Measurements from ENCODE around the gene MALAT1.

Gene MALAT1

GRCh38 chr11:65479184-65480145 is 19.4 kb upstream of the MALAT1 start:
- Histone ChIP-seq H3K79me2 (ENCODE audit: control insufficient read depth, insufficient read depth, low read length, unreplicated experiment) (peaks cover 49% of the 10 kb centered on the region), H3K4me3 (ENCODE audit: low read depth, low read length) (peak overlapping the region; percentile 54), H3K27ac (ENCODE audit: low read depth, low read length) (peak overlapping the region; percentile 98), H3K4me1 (ENCODE audit: control insufficient read depth, insufficient read depth, low read length, unreplicated experiment) (peaks cover 50% of the 10 kb centered on the region), H3K36me3 (ENCODE audit: insufficient read depth, low read length) (no peaks in the 10 kb centered on the region), H2AFZ (ENCODE audit: low read length, unreplicated experiment) (no peak overlapping the region), H3K27me3 (ENCODE audit: insufficient read depth, low read length) (no peaks in the 10 kb centered on the region)

GRCh38 chr11:65482306-65482850 is 16.5 kb upstream of the MALAT1 start:
- no peaks in the 10 kb centered on the region for H3K27me3 ChIP-seq (ENCODE audit: insufficient read depth, low read length)
- peaks cover 55% of the 10 kb centered on the region for H3K4me1 ChIP-seq (ENCODE audit: control insufficient read depth, insufficient read depth, low read length, unreplicated experiment)
- H3K27ac ChIP-seq (ENCODE audit: low read depth, low read length) = peak overlapping the region; percentile 98
- H2AFZ ChIP-seq (ENCODE audit: low read length, unreplicated experiment) = no peak overlapping the region
- H3K4me3 ChIP-seq (ENCODE audit: low read depth, low read length) = no peak overlapping the region
- no peaks in the 10 kb centered on the region for H3K36me3 ChIP-seq (ENCODE audit: insufficient read depth, low read length)
- H3K79me2 ChIP-seq (ENCODE audit: control insufficient read depth, insufficient read depth, low read length, unreplicated experiment) = peaks cover 27% of the 10 kb centered on the region

GRCh38 chr11:65485920-65486219 is 13.0 kb upstream of the MALAT1 start:
- H3K4me3 ChIP-seq (ENCODE audit: low read depth, low read length) = no peak overlapping the region
- H3K4me1 ChIP-seq (ENCODE audit: control insufficient read depth, insufficient read depth, low read length, unreplicated experiment) = peaks cover 56% of the 10 kb centered on the region
- H3K79me2 ChIP-seq (ENCODE audit: control insufficient read depth, insufficient read depth, low read length, unreplicated experiment) = peaks cover 25% of the 10 kb centered on the region
- H2AFZ ChIP-seq (ENCODE audit: low read length, unreplicated experiment) = no peak overlapping the region
- H3K27me3 ChIP-seq (ENCODE audit: insufficient read depth, low read length) = no peaks in the 10 kb centered on the region
- H3K36me3 ChIP-seq (ENCODE audit: insufficient read depth, low read length) = no peaks in the 10 kb centered on the region
- H3K27ac ChIP-seq (ENCODE audit: low read depth, low read length) = peak overlapping the region; percentile 56; the same call in 1 of the 2 replicates

- no peak overlapping the region for H3K4me3 ChIP-seq (ENCODE audit: low read depth, low read length)
- peaks cover 60% of the 10 kb centered on the region for H3K4me1 ChIP-seq (ENCODE audit: control insufficient read depth, insufficient read depth, low read length, unreplicated experiment)
- peaks cover 25% of the 10 kb centered on the region for H3K79me2 ChIP-seq (ENCODE audit: control insufficient read depth, insufficient read depth, low read length, unreplicated experiment)
- peak overlapping the region; percentile 99 for H3K27ac ChIP-seq (ENCODE audit: low read depth, low read length)
- no peak overlapping the region for H2AFZ ChIP-seq (ENCODE audit: low read length, unreplicated experiment)
- H3K27me3 ChIP-seq (ENCODE audit: insufficient read depth, low read length) = no peaks in the 10 kb centered on the region
- no peaks in the 10 kb centered on the region for H3K36me3 ChIP-seq (ENCODE audit: insufficient read depth, low read length)
Measured at GRCh38 chr11:65486570-65487466, 12.0 kb upstream of the MALAT1 start.

- Histone ChIP-seq H3K79me2 (ENCODE audit: control insufficient read depth, insufficient read depth, low read length, unreplicated experiment) (peaks cover 25% of the 10 kb centered on the region), H3K36me3 (ENCODE audit: insufficient read depth, low read length) (no peaks in the 10 kb centered on the region), H2AFZ (ENCODE audit: low read length, unreplicated experiment) (no peak overlapping the region), H3K27me3 (ENCODE audit: insufficient read depth, low read length) (no peaks in the 10 kb centered on the region), H3K4me3 (ENCODE audit: low read depth, low read length) (peak overlapping the region; percentile 42), H3K4me1 (ENCODE audit: control insufficient read depth, insufficient read depth, low read length, unreplicated experiment) (peaks cover 64% of the 10 kb centered on the region), H3K27ac (ENCODE audit: low read depth, low read length) (peak overlapping the region; percentile 99)
Measured at GRCh38 chr11:65487467-65488272, 11.2 kb upstream of the MALAT1 start.

GRCh38 chr11:65488273-65489034 is 10.4 kb upstream of the MALAT1 start:
- peak overlapping the region; percentile 42; the same call in 1 of the 2 replicates for H3K4me3 ChIP-seq (ENCODE audit: low read depth, low read length)
- H3K27me3 ChIP-seq (ENCODE audit: insufficient read depth, low read length) = no peaks in the 10 kb centered on the region
- peaks cover 25% of the 10 kb centered on the region for H3K79me2 ChIP-seq (ENCODE audit: control insufficient read depth, insufficient read depth, low read length, unreplicated experiment)
- H3K36me3 ChIP-seq (ENCODE audit: insufficient read depth, low read length) = no peaks in the 10 kb centered on the region
- H3K27ac ChIP-seq (ENCODE audit: low read depth, low read length) = peak overlapping the region; percentile 99
- peaks cover 72% of the 10 kb centered on the region for H3K4me1 ChIP-seq (ENCODE audit: control insufficient read depth, insufficient read depth, low read length, unreplicated experiment)
- no peak overlapping the region for H2AFZ ChIP-seq (ENCODE audit: low read length, unreplicated experiment)

- Histone ChIP-seq H3K4me1 (ENCODE audit: control insufficient read depth, insufficient read depth, low read length, unreplicated experiment) (peaks cover 79% of the 10 kb centered on the region), H3K27ac (ENCODE audit: low read depth, low read length) (peak overlapping the region; percentile 99), H3K4me3 (ENCODE audit: low read depth, low read length) (0 out of 2 replicates have a peak overlapping the region, but pooled peaks have one; percentile 9), H3K27me3 (ENCODE audit: insufficient read depth, low read length) (no peaks in the 10 kb centered on the region), H3K36me3 (ENCODE audit: insufficient read depth, low read length) (no peaks in the 10 kb centered on the region), H2AFZ (ENCODE audit: low read length, unreplicated experiment) (no peak overlapping the region), H3K79me2 (ENCODE audit: control insufficient read depth, insufficient read depth, low read length, unreplicated experiment) (peaks cover 25% of the 10 kb centered on the region)
Measured at GRCh38 chr11:65489035-65489705, 9.7 kb upstream of the MALAT1 start.

- H3K36me3 ChIP-seq (ENCODE audit: insufficient read depth, low read length) = no peaks in the 10 kb centered on the region
- peaks cover 85% of the 10 kb centered on the region for H3K4me1 ChIP-seq (ENCODE audit: control insufficient read depth, insufficient read depth, low read length, unreplicated experiment)
- H2AFZ ChIP-seq (ENCODE audit: low read length, unreplicated experiment) = no peak overlapping the region
- no peaks in the 10 kb centered on the region for H3K27me3 ChIP-seq (ENCODE audit: insufficient read depth, low read length)
- peak overlapping the region; percentile 99 for H3K27ac ChIP-seq (ENCODE audit: low read depth, low read length)
- H3K79me2 ChIP-seq (ENCODE audit: control insufficient read depth, insufficient read depth, low read length, unreplicated experiment) = peaks cover 31% of the 10 kb centered on the region
- 0 out of 2 replicates have a peak overlapping the region, but pooled peaks have one; percentile 9 for H3K4me3 ChIP-seq (ENCODE audit: low read depth, low read length)
Measured at GRCh38 chr11:65489706-65490320, 9.0 kb upstream of the MALAT1 start.

GRCh38 chr11:65491163-65491465 is 7.7 kb upstream of the MALAT1 start:
- Histone ChIP-seq H2AFZ (ENCODE audit: low read length, unreplicated experiment) (no peak overlapping the region), H3K4me1 (ENCODE audit: control insufficient read depth, insufficient read depth, low read length, unreplicated experiment) (peaks cover 83% of the 10 kb centered on the region)

More at GRCh38 chr11:65491163-65491465, 7.7 kb upstream of the MALAT1 start:
- Histone ChIP-seq H3K4me3 (ENCODE audit: low read depth, low read length) (0 out of 2 replicates have a peak overlapping the region, but pooled peaks have one; percentile 3), H3K27ac (ENCODE audit: low read depth, low read length) (peak overlapping the region; percentile 99), H3K27me3 (ENCODE audit: insufficient read depth, low read length) (no peaks in the 10 kb centered on the region), H3K36me3 (ENCODE audit: insufficient read depth, low read length) (no peaks in the 10 kb centered on the region), H3K79me2 (ENCODE audit: control insufficient read depth, insufficient read depth, low read length, unreplicated experiment) (peaks cover 31% of the 10 kb centered on the region)
